CD4-positive, alpha-beta T cell treated with Interleukin-17A for 1 hour (primary cell): Measurements from ENCODE around the gene PKNOX2.

Source experiments
- DNase-seq: peaks from one replicate; pipeline ENCODE4 v3.0.0-alpha.2; 2020

Gene PKNOX2

DNA sequence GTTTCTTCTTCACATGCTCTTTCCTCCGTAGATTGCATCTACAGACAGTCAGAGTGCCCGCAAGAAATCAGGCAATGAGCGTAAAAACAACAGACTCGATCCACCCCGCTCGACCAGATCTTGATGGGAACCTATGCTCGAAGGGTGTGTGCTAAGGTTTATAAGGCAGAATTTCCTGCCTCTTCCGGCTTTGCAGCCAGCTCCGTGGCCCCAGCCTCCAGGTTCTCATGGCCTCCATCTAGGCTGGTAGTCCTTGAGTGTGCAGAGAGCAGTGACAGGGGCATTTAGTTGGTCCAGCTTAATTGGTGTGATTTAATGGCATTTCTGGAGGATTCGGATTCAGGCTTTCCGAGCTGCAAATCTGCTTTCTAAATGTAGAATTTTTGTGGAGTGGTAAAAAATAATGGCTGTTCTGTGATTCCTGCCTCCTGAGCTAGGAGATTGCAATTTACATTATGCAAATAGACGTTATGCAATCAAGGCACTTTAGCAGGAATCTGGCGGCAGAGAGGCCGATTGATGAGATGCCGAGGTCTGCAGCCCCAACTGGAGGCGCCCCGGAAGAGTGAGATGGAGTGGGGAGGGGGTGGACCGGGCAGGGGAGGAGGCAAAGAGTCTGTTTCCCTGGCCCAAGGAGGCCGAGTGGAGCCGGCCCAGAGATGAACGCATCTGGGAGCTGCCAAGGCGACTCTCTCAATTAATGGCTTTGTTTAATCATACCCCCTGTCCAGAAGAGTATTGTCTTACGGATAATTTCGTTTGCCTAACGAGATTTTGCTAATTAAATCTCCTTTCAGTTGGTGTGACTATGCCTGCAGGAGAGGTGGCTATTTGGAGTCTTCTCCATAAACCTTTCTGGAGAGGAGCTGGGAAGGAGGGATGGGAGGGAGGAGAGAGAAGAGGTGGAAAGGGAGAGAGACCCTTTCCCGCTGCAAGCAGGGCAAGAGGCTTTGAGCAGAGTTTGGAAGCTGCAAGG is 75.3 kb downstream of the PKNOX2 start:
- DNase-seq = no peak

GRCh38 chr11:125241104-125241503 is 76.6 kb downstream of the PKNOX2 start:
- no peak for DNase-seq

- no peak for DNase-seq
Observed at GRCh38 chr11:125242141-125242775, 77.7 kb downstream of the PKNOX2 start.

DNA sequence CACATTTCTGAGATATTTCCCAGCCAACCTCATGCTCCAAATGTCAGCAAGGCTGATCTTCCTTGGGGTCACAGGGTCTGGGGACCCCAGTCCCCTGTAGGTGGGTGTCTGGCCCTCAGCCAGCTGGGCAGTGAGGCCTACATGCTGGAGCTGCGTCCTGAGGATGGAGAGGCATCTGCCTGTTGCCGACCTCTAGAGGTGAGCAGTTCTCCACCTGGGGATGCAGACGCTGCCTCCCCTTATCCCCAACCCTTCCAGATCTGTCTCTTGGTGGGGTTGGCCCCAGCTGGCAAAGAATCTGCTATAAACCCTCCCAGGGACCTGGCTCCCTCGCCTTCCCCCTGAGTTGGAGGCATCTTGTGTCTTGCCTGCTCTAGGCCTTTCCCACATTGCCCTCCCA is 79.6 kb downstream of the PKNOX2 start:
- DNase-seq = no peak

DNA sequence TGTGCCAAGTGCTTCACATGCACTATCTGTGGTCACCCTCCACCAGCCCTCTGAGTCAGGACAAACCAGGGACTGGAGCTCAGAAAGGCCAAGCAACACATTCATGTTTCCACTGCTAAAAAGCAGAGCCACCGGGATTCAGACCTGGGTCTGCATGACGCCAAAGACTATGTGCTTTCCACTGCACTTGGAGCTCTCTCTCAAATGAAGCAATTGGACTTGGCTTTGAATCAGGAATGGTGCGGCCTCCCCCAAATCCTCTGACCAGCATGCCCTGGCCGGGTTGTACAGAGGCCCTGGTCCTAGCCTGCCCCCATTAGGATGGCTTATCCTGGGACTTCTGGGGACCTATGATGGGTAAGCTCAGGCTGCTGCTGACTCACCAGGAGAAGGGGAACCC is 80.7 kb downstream of the PKNOX2 start:
- DNase-seq = no peak

GRCh38 chr11:125247431-125247830 is 82.9 kb downstream of the PKNOX2 start:
- no peak for DNase-seq

GRCh38 chr11:125250318-125251213 is 86.0 kb downstream of the PKNOX2 start:
- DNase-seq = no peak

- DNase-seq = no peak
Observed at GRCh38 chr11:125251214-125251545, 86.6 kb downstream of the PKNOX2 start.

DNA sequence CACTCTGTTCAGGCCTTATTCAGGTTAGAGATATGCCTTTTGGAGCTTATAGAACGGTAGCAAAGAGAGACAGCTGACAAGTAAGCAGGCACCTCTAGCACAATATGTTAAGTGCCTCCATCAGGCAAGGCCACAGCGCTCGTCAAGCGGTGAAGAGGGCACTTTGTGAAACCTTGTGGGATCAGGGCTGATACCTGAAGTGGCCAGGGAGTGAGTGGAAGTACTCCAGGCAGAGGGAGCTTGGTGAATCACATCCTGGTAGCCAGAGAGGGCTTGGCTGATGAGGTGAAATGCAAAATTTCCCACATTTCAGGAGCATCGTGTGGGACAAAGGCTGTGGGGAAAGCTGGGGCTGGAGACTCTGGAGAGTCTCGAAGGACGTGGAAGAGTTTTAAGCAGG is 87.4 kb downstream of the PKNOX2 start:
- DNase-seq = no peak

- no peak for DNase-seq
Observed at GRCh38 chr11:125253289-125253688, 88.7 kb downstream of the PKNOX2 start.

- DNase-seq = no peak
Observed at GRCh38 chr11:125253795-125254525, 89.4 kb downstream of the PKNOX2 start.

DNA sequence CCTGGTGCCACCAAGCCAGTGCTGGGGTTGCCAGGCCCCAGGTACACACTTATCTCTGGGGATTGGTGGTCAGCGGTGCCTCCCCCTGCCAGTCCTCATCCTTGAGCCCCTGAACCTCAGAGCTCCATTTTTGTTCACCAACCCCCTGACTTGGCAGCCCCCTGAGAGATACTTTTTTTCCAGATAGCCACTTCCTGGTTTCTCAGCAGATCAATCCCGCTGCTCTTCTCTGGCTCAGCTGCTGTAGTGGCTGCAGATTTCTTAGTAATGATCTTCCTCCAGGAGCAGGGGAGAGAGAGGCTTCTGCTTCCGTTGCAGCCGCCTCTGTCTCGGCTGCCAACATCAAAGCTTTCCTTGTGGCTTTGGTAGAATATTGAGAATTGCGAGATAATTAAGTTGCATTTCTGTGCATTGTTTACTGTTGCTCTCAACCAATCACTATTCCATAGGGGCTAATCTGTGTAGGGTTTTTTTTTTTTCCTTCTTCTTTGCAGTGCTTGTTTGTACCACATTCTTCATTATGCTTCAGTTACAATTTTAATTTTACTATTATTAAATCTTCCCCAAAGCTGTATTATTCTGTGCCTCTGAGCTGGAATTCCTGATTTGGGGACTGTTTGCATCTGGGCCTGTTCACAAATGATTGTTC is 92.1 kb downstream of the PKNOX2 start:
- DNase-seq = no peak

- DNase-seq = no peak
Observed at GRCh38 chr11:125257190-125257579, 92.6 kb downstream of the PKNOX2 start.

DNA sequence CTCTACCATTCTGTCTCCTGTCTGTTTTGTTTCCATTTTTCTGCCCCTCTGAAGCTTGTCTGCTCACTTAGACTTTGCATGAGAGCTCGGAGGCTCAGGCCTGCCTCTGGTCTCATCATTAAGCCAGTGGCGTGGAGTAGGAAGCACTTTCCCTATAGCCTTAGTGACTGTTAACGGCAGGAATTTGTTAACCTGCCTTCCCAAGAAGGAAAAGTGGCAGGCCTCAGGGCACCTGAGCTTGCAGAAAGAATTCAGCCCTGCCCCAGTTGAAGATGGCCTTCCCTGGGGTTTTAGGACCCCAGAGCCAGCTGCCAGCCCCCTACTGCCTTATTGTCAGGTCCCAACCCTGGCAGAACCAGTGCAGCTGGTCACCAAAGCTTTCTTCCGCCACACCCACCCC is 93.2 kb downstream of the PKNOX2 start:
- no peak for DNase-seq

GRCh38 chr11:125258291-125259032 is 93.9 kb downstream of the PKNOX2 start:
- no peak for DNase-seq

DNA sequence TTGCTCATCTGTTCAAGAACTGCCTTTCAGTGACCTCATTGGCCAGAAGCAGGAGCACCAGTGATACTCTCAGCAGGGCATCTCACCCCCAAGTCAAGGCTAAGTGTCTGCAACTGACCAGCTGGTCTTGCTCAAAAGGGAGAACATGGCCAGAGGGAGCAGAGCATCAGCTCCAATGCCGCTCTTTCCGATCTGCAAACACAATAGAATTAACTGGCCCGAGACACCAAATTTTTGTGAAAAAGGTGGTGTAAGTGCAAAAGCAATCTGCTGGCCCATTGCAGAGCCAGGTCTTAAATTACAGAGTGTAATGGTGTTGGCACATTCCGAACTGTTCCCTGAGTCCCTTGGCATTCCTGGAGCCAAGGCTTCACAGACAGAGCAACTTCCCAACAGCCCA is 97.0 kb downstream of the PKNOX2 start:
- DNase-seq = no peak

GRCh38 chr11:125262194-125262829 is 97.8 kb downstream of the PKNOX2 start:
- DNase-seq = no peak

DNA sequence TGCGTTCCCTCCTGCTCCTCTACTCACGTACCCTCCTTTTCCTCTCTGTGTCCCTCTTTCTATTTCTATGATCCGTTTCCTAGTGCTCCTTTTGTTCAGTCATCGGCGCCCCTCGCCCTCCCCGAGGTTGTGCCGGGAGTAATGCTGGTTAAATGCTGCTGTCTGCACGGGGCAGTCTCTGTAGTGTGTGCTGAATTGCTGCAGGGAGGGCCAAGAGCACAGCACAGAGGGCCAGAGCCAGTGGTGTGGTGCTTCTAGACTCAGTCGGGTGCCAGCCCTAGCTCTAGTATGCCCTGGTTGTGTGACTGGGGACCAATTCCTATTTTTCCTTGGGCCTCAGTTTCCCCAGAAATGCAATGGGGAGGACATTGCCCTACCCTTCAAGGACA is 98.3 kb downstream of the PKNOX2 start:
- DNase-seq = no peak

DNA sequence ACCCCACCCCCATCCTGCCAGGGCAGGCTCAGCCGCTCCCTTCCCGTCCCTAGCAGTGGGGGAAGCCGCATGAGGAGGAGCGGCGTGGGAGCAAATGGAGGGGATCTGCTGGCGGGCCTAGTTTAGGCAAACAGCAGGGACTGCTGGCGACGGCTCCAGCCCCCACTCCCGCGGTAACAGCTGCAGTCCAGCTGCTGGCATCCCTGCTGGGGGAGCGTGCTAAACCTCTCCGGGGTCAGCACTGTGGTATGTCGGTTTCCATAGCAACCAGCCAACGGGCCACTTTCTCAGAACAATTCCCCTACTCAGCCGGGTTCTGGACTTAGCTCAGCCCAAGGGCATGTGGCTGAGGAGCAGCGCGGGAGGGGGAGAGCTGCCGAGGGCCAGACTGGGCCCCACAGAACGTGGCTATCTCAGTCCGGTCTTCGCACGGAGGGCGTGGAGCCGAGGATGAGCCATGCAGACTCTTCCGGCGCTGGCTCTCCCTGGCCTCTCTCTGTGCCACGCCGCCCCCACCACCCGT is 98.8 kb downstream of the PKNOX2 start:
- no peak for DNase-seq
